DMS114 treated with DMSO at 0.1 percent for 48 hours (cell line): ENCODE data around the gene TPP1.

Source experiments
- DNase-seq: peaks from one replicate; lab custom pipeline; 2025; ENCODE audit not compliant: unreplicated experiment; lab: John Stamatoyannopoulos, UW

Gene TPP1

GRCh38 chr11:6647836-6648235 lies 28.6 kb upstream of the TPP1 start:
- DNase-seq: no peak

DNA sequence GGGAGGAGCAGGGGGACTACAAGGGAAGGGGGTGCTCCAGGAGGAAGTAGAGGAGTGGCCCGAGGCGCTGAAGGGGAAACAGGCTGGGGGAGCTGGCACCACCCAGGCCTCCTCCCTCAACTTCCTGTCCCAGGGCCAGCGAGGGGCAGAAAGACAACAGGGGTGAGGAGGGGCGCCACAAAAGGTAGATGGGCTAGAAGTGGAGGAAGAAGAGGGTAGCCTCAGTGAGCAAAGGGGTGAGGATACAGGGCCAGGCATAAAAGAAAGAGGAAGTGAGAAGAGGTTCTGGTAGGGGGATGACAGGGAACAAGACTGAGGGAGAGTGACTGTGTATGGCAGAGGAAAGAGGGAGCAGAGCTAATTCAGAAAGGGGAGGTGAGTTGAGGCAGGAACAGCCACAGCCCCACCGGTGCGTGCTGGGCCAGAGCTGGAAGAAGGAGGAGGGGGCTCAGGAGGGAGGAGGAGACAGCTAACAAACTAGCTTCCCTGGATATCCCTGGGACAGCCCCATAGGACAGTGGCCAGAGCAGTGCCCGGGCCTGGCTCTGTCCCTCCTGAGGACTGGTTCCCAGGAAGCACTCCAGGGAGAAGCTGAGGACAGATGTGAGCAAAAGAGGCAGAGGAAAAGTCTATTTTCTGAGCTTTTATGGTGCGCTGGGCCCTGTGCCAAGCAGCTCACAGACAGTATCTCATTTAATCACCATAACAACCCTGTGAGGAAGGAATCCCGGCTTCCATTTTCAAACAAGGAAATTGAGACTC lies 27.9 kb upstream of the TPP1 start:
- DNase-seq: no peak

GRCh38 chr11:6646576-6646917 lies 27.3 kb upstream of the TPP1 start:
- no peak for DNase-seq

- no peak for DNase-seq
Observed at GRCh38 chr11:6646071-6646470, 26.8 kb upstream of the TPP1 start.

DNA sequence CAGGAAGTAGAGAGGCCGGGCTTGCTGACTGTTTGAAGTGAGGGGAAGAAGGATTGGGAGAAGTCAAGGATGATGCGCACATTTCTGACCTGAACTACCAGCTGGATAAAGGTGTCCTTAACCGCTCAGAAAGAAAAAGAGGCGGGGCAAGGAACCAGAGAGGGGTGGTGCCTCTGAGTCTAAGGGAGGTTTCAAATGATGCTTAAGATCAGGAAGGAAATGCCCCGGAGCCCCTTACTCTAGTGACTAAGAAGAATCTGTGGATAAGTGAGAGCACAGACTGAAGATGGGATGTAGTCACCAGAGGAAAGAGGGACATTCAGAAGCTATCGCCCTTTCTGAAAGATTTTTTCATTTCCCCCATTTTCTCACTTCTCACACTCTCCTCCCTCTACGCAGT lies 23.7 kb upstream of the TPP1 start:
- DNase-seq: no peak

- DNase-seq: no peak
Observed at GRCh38 chr11:6640985-6641701, 21.9 kb upstream of the TPP1 start.

GRCh38 chr11:6640036-6640984 lies 21.1 kb upstream of the TPP1 start:
- DNase-seq: no peak

GRCh38 chr11:6638429-6638828 lies 19.2 kb upstream of the TPP1 start:
- no peak for DNase-seq

- no peak for DNase-seq
Observed at GRCh38 chr11:6637871-6638270, 18.6 kb upstream of the TPP1 start.

DNA sequence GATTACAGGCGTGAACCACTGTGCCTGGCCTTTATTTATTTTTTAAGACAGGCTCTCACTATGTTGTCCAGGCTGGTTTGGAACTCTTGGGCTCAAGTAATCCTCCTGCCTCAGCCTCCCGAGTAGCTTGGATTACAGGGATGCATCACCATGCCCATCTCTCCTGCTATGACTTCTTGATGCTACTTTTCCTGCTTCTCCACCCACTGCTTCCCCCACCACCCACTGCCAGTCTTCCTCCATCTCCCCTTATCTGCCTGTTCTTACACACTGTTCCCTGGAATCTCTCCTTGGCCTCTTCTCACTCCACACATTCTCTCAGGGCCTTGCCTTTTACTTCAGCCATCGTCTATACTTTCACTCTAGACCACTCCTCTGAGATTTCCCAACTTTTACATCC lies 17.3 kb upstream of the TPP1 start:
- DNase-seq: no peak

- DNase-seq: no peak
Observed at GRCh38 chr11:6635082-6635932, 16.1 kb upstream of the TPP1 start.

- no peak for DNase-seq
Observed at GRCh38 chr11:6634534-6634933, 15.3 kb upstream of the TPP1 start.

DNA sequence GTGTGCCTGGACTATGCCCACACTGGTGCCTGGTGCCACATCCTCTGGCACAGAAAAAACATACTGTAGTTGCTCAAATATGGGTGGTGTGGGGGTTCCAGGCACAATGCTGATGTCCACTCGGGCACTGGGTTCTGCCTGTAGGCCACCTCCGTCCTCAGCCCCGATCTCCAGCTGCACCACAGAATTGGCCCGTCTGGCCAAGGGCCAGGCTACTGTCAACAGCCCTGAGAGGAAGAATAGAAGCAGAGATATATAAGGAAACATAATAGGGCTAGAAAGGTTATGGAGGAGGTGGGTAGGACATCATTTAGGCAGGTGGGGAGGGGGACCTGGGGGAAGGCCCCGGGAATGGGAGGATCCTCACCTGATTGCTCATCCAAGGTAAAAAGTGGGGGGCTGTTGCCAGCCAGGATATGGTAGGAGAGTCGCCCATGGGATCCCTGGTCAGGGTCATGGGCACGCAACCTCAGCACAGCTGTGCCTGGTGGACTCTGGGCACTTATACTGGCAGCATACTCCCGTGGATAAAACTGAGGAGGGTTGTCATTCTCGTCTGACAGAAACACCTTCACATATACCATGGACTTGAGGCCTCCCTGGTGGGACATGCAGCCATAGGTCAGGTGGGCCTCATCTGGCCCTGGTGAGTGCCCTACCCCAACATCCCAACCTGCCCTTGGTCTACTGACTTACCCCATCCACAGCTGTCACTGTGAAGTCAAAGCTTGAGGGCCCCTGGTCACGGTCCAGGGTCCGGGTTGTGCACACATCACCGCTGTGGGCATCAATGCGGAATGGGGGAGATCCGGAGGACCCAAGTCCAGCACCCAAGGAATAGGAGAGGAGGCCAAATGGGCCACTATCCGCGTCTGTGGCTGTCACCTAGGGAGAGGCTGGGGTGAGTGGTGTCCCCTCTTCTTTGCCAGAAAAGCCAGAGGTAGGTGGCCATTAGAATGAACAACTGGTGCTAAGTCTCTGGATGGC lies 14.5 kb upstream of the TPP1 start:
- no peak for DNase-seq

- no peak for DNase-seq
Observed at GRCh38 chr11:6632116-6633073, 13.2 kb upstream of the TPP1 start.

DNA sequence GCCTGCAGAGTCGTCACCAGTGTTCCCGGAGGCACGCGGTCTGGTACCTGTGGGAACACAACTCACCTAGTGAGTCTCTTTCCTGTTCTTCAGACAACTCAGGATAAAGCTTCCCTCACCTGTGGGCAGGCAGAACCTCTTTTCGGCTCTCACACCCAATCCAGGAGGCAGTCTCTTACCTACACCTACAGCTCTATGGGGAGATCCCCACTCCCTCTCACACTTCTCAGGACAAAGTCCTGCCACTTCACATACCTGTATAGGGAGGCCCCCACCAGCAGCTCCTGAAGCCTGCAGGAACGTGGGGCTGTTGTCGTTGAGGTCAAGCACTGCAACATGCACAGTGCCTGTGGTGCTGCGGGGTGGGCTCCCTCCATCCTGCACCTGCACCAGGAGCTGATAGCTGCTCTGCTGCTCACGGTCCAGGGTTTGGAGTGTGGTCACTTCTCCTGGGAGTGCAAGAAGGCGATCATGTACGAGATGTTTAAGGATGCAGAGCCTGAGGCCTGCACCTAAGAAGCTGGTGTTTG lies 12.2 kb upstream of the TPP1 start:
- no peak for DNase-seq

- DNase-seq: no peak
Observed at GRCh38 chr11:6630632-6631291, 11.5 kb upstream of the TPP1 start.

- no peak for DNase-seq
Observed at GRCh38 chr11:6629892-6630631, 10.8 kb upstream of the TPP1 start.
